SW 1271 (cell line): ENCODE measurements around the gene ADAMTS4.

Source experiments
- DNase-seq, 2 experiments: peaks; one replicate each; lab custom pipeline; 2025; lab: John Stamatoyannopoulos, UW

ADAMTS4 gene

GRCh38 chr1:161219078-161219892 lies 20.4 kb upstream of the ADAMTS4 start:
- no peak for DNase-seq

GRCh38 chr1:161218301-161219077 lies 19.6 kb upstream of the ADAMTS4 start:
- DNase-seq = no peak

GRCh38 chr1:161217831-161218230 lies 19.0 kb upstream of the ADAMTS4 start:
- no peak for DNase-seq

GRCh38 chr1:161216945-161217712 lies 18.3 kb upstream of the ADAMTS4 start:
- no peak for DNase-seq

GRCh38 chr1:161215076-161215475 lies 16.2 kb upstream of the ADAMTS4 start, which contains the start of gene FCER1G:
Gene FCER1G (plus strand): TSS chr1:161215295. CDS start chr1:161215322, 27 bp downstream.
- no peak for DNase-seq

GRCh38 chr1:161214369-161214768 lies 15.5 kb upstream of the ADAMTS4 start:
- no peak for DNase-seq

GRCh38 chr1:161209790-161210409 lies 11.0 kb upstream of the ADAMTS4 start:
- DNase-seq = peak in 1 of 2 experiments; percentile 39

- no peak for DNase-seq
Observed at GRCh38 chr1:161207173-161207572, 8.3 kb upstream of the ADAMTS4 start.

GRCh38 chr1:161206411-161207140 lies 7.7 kb upstream of the ADAMTS4 start:
- no peak for DNase-seq

- peak; percentile 85 to 91 for DNase-seq
Observed at GRCh38 chr1:161201836-161202712, 3.2 kb upstream of the ADAMTS4 start, which contains the start of gene NDUFS2. Gene NDUFS2 (plus strand): TSS chr1:161202367. CDS start chr1:161202386, 19 bp downstream.

GRCh38 chr1:161200992-161201835 lies 2.4 kb upstream of the ADAMTS4 start:
- no peak for DNase-seq

- no peak for DNase-seq
Observed at GRCh38 chr1:161200421-161200991, 1.7 kb upstream of the ADAMTS4 start.

GRCh38 chr1:161199506-161200139 lies 769 bp upstream of the ADAMTS4 start:
- no peak for DNase-seq

GRCh38 chr1:161198194-161198896 lies 509 bp downstream of the ADAMTS4 start:
- DNase-seq = no peak

GRCh38 chr1:161197560-161198193 lies 1.2 kb downstream of the ADAMTS4 start:
- no peak for DNase-seq

GRCh38 chr1:161196521-161197451 lies 2.1 kb downstream of the ADAMTS4 start:
- DNase-seq = no peak
